22Rv1 (cell line): ENCODE results near the gene GPS1.

Experiments used
- CTCF ChIP-seq: fragments of 450-650 bp; IDR thresholded peaks from 2 replicates; pipeline ENCODE4 v1.5.1; 2017; ENCODE audit warnings: mild to moderate bottlenecking
- ZFX ChIP-seq: fragments of 450-650 bp; IDR thresholded peaks from 2 replicates; pipeline ENCODE4 v1.6.1; 2017; ENCODE audit warnings: antibody characterized with exemption, borderline replicate concordance

DNA sequence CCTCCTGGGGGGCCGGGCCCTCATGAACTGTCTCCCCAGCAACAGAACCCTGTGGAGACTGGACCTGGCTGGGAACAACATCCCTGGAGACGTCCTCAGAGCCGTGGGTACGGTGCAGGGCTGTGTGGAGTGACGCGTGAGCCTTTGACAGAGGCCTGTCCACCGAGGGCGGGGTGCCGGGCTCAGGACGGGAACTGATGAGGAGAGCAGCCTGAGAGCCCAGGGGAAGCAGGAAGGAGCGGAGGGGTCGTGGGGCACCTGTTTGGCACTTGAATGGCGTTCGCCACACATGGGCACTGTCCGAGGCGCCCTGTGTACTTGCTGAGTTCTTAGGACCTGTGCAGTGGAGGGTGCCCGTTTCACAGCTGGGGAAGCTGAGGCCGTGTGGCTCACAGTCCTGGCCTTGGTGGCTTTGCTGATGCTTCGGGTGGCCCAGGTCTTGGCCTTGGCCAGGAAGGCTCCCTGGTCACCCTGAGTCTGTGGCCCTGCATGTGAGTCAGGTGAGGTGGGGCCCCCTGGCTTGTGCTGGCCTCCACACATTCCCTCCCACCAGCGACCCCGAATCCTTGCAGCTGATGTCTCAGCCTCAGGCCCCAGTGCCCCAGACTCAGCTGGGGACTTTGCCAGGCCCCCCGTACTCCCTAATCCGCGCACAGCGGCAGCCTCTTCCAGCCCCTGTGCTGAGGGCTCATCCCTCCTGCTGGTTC lies 26.1 kb upstream of the GPS1 start:
- TF ChIP-seq CTCF (no peak), ZFX (no peak)
